GM06990 (cell line): Measurements from ENCODE around the gene SP9.
A peak's percentile ranks its signal among the peaks of the same experiment; 100 is the strongest.

ENCODE experiments used
- DNase-seq: peaks from one replicate; pipeline ENCODE4 v3.0.0-alpha.2; 2011; ENCODE audit not compliant: insufficient read length; ENCODE audit errors: extremely low read depth
- H3K27me3 ChIP-seq: replicated peaks from 2 replicates; pipeline ENCODE4 v1.6.0; 2011; ENCODE audit warnings: low read length; ENCODE audit not compliant: control insufficient read depth, insufficient read depth
- H3K36me3 ChIP-seq: 2 replicates; pipeline ENCODE4 v1.5.1; 2011; ENCODE audit warnings: low read length; ENCODE audit not compliant: control insufficient read depth, insufficient read depth
- H3K4me3 ChIP-seq: replicated peaks from 2 replicates; pipeline ENCODE4 v1.5.1; 2011; ENCODE audit warnings: low read depth, mild to moderate bottlenecking, control low read depth, low read length
- TF ChIP-seq, protein P1 (sequence below): IDR thresholded peaks from 2 replicates; pipeline ENCODE4 v1.5.1; 2011; ENCODE audit warnings: low read length, control low read depth, mild to moderate bottlenecking, inconsistent platforms; ENCODE audit not compliant: insufficient read depth, poor library complexity, severe bottlenecking

Gene SP9

DNA sequence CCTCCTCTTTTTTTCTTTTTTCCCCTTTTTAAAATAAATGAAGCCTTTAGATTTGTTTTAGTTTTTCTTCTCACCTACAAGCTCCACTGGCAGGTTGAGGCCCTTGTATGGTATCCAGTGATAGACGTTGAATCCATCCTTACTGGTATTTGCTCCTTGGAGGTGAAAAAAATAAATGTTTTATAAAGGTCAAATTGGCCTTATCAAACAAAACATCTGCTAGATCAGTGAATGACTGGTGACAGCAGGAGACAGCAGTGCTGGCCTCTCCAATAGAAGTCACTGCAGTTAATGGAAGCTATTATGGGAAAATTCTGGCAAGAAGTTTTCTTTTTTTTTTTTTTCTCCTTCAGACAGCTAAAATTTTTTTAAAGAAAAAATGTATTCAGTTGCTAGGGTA, 12.6 kb upstream of the SP9 start:
- TF ChIP-seq, protein P1, sequence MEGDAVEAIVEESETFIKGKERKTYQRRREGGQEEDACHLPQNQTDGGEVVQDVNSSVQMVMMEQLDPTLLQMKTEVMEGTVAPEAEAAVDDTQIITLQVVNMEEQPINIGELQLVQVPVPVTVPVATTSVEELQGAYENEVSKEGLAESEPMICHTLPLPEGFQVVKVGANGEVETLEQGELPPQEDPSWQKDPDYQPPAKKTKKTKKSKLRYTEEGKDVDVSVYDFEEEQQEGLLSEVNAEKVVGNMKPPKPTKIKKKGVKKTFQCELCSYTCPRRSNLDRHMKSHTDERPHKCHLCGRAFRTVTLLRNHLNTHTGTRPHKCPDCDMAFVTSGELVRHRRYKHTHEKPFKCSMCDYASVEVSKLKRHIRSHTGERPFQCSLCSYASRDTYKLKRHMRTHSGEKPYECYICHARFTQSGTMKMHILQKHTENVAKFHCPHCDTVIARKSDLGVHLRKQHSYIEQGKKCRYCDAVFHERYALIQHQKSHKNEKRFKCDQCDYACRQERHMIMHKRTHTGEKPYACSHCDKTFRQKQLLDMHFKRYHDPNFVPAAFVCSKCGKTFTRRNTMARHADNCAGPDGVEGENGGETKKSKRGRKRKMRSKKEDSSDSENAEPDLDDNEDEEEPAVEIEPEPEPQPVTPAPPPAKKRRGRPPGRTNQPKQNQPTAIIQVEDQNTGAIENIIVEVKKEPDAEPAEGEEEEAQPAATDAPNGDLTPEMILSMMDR = no peak
- DNase-seq = no peak
- H3K36me3 ChIP-seq = no peaks in the 10 kb centered on the region
- H3K4me3 ChIP-seq = no peak overlapping the region
- no peaks in the 10 kb centered on the region; the same call in 1 of the 2 replicates for H3K27me3 ChIP-seq

DNA sequence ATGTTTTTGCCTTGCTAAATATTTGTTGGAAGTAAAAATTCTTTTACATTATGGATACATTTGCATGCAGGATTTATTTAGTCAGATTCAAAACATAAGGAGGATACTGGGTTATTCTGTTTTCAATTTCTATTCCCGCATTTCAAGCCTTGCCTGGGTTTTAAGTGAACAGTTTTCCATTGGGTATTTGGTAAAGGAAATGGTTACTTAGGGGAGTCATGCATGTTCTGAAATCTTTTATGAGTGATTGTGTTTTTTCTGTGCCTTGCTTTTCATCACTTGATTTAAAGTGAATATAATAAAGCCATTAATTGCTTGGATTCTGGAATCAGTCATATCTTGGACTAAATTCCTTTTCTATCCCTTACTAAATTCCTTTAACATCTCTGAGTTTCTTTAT, 12.0 kb upstream of the SP9 start:
- DNase-seq = no peak
- H3K27me3 ChIP-seq = peaks cover 1% of the 10 kb centered on the region
- TF ChIP-seq, protein P1 = no peak
- no peak overlapping the region for H3K4me3 ChIP-seq
- H3K36me3 ChIP-seq = no peaks in the 10 kb centered on the region

DNA sequence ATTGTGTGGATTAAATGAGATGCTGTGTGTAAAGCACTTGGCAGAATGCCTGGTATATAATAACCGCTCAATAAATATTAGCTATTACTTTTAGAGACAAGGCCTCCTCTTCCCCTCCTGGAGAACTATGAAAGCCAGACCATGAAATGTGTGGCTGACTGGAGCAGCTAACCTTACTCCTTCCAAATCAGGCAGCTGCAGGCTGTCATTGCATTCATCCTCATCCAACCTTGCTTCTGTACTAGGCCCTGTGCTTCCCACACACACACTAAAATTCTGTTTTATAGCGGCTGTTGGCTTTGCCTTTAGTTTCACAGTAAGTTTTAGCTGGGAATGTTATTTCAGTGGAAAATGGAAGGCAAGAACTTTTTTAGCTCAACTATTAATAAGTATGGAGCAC, 10.2 kb upstream of the SP9 start:
- TF ChIP-seq, protein P1 = no peak
- Histone ChIP-seq H3K4me3 (no peak overlapping the region), H3K27me3 (peaks cover 4% of the 10 kb centered on the region), H3K36me3 (no peaks in the 10 kb centered on the region)
- no peak for DNase-seq

DNA sequence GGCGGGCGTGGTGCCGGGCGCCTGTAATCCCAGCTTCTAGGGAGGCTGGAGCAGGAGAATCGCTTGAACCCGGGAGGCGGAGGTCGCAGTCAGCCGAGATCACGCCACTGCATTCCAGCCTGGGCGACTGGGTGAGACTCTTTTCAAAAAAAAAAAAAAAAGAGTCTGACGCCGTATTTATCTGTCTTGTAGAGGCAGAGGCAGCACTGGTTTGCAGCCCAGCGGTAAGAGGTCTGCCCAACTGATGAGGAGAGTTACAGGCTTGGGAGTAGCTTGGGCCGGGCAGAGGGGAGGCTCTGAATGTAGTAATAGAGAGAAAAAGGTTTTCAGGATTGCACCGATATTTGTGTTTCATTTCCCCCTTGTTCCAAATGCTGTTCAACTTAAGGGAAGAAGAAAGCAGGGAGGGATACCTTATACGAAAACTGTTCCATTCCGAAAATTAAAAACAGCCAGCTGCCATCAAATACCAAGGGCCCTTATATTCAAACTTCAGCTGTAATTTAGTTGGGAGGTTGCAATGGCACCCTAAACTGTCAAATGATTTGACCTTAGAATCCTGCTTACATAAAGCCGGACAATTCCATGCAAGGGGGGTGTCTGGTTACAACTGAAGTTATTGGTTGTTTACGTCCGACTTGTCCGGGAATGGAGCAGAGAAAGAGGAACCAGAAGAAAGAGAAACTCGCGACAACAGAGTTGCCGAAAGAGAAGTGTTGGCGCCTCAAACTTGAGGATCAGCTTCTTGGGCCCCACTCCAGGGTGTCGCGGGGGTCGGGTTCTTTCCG, 9.2 kb upstream of the SP9 start:
- TF ChIP-seq, protein P1 = no peak
- Histone ChIP-seq H3K4me3 (peak overlapping the region; percentile 63), H3K27me3 (peaks cover 4% of the 10 kb centered on the region), H3K36me3 (no peaks in the 10 kb centered on the region)
- no peak for DNase-seq

DNA sequence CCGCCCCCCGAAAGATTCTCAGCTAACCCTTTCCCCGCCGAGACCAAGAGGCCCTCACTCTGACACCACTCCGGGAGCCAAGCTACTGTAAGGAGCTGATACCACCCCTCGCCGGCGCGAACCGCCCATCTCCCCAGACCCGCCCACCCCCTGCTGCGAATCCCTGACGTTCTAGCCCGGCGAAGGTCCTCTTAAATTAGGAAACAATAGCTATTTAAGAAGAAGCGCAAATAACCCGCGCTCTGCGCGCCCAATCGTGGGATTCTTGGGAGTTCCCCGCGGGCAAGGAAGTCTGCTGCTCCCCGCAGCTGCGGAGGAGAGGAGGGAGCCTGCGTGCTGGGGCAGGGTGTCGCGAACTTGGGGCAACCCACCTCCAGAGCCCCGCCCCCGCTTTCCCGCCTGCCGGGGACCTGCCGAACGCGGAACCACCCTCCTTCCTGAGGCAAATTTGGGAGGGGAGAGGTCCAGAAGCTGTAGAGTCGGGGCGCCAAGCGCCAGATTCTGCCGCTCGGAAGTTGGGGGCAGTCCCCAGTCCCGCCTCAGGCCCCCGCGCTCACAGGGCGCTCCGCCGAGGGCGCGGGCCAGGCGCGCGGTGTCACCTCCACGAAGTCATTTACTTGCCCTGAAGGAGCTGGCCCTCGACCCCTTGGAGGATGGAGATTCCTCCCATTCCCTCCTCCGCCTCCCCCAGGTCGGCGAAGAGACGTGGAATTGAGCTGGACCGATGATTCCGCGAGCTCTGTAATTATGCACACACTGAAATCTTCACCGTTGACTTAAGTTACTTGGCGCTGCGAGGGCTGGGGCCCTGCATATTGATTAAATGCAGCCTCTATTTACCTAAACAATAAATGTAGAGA, 8.4 kb upstream of the SP9 start:
- H3K27me3 ChIP-seq = peaks cover 4% of the 10 kb centered on the region
- TF ChIP-seq, protein P1 = no peak
- peak overlapping the region; percentile 63 for H3K4me3 ChIP-seq
- DNase-seq = peak; percentile 36
- no peaks in the 10 kb centered on the region for H3K36me3 ChIP-seq
